Epithelial cell of prostate (primary cell): ENCODE data around the gene PLEKHG4.

Experiments
- DNase-seq: peaks from one replicate; pipeline ENCODE4 v3.0.0-alpha.2; 2011; ENCODE audit warnings: low read depth, low spot score
- H3K27ac ChIP-seq: fragments of 450-650 bp; 2 replicates; pipeline ENCODE4 v1.5.1; 2017; ENCODE audit warnings: mild to moderate bottlenecking

PLEKHG4 gene

GRCh38 chr16:67317853-67318252 lies 38.5 kb downstream of the PLEKHG4 start:
- DNase-seq = no peak
- no peak overlapping the region for H3K27ac ChIP-seq

DNA sequence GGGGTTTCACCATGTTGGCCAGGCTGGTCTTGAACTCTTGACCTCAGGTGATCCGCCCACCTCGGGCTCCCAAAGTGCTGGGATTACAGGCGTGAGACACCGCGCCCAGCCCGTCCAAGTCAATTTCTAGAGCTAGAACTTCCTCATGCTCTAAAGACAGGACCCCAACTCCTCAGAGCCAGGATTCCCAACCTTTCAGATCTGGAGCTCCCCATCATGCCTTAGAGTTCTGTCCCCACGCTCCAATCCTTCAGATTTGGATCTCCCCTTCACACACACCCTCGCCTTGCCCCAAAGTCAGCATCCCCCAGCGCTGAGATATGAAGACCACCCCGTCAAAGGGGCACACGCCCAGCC lies 46.8 kb downstream of the PLEKHG4 start:
- DNase-seq = no peak
- H3K27ac ChIP-seq = no peak overlapping the region

DNA sequence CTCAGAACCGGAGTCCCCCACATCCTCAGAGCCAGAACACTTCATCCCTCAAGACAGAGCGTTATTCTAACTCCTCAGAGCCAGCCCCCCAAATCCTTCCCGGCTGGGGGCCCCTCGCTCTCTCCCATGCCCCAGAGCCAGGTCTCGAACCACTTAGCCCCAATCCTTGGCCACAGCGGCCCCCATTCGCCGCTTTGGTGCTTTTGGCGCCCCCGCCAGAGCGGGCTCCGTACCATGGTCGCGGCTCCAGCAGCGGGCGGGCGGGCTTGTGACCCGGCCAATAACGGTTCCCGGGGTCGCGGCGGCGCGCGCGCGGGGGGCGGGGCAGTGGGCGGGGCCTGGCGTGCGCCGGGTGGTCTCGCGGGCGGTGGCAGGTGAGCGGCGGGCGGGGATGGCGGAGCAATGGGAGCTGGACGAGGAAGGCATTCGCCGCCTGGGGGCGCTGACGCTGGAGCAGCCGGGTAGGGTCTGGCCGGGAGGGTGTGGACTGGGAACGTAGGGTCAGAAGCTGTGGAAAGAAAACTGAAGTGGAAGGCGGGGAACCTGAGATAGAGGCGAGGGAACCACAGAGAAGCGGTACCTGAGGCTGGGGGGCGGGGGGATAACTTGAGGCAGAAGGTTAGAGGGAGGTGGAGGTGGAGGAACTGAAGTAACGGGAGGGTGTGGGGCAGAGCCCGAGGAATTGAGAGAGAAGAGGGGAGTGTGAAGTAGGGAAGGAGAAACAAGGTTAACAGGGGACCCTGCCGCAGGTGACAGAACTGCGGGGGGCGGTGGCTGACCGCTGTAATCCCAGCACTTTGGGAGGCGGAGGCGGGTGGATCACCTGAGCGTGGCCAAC lies 47.4 kb downstream of the PLEKHG4 start, which contains the start of the genes KCTD19 and LRRC36:
TSS of gene KCTD19 (minus strand) at position 270 of the 838 bp plus-strand sequence. CDS start at position 236, 34 bp downstream.
TSS of gene LRRC36 (plus strand) at position 344 of the 838 bp plus-strand sequence. CDS start at position 392, 48 bp downstream.
- H3K27ac ChIP-seq = no peak within 1 kb of the TSS
- no peak for DNase-seq

DNA sequence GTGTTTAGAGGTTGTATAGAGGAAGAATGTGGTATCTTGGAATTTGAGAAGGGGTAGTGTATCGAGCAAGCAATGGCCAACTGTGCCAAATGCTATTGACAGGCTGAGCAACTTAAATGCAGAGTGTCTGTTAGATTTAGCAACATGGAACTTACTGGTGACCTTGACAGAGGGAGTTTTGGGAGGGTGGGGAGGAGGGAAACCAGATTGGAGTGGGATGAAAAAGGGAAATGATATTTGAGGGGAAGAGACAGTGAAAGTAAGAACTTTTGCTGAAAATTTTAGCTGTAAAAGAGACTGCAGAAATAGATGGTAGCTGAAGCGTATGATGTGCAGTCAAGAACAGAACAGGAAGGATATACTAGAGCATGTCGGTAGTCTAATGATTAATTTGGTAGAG lies 48.4 kb downstream of the PLEKHG4 start:
- DNase-seq = no peak

DNA sequence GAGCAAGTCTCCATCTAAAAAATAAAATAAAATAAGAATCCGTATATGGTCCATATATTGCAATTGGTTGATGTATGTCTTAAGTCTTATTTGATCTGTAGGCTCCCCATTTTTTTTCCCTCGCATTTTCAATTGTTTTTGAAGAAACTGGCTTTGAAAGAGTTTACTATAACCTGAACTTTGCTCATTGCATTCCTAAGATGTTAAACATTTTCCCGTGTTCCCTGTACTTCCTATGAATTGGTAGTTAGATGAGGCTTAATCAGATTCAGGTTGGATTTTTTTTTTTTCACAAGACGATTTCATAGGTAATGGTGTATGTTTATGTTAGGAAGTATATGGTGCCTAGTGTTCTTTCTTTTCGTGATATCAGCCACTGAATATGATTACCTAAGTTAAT lies 50.6 kb downstream of the PLEKHG4 start:
- no peak for DNase-seq
- peak overlapping the region; percentile 1 for H3K27ac ChIP-seq

More for the DNA sequence above, 48.4 kb downstream of the PLEKHG4 start:
- no peak overlapping the region for H3K27ac ChIP-seq

- no peak for DNase-seq
- H3K27ac ChIP-seq = no peak overlapping the region
Observed at GRCh38 chr16:67333315-67333714, 54.0 kb downstream of the PLEKHG4 start.

GRCh38 chr16:67336116-67336515 lies 56.8 kb downstream of the PLEKHG4 start:
- peak; percentile 14 for DNase-seq
- no peak overlapping the region for H3K27ac ChIP-seq

- DNase-seq = no peak
- no peak overlapping the region for H3K27ac ChIP-seq
Observed at GRCh38 chr16:67336648-67337047, 57.3 kb downstream of the PLEKHG4 start.
